MCF 10A (cell line): ENCODE measurements around the gene SLC15A3. TPM values are rescaled to one million over a fixed set of nuclear protein-coding genes. Genes with fewer than 3 reads are reported as not detected.
A peak's percentile ranks its signal among the peaks of the same experiment; 100 is the strongest.

Experiments used
- BruUV-seq: library from RNA; stranded (reverse); fragments of 400-500 nt; replicated peaks from 2 replicates; lab custom pipeline; 2021; lab: Mats Ljungman, UMichigan
- CTCF ChIA-PET: fragments of 300-600 bp; sonication (Branson Sonifier 250); formaldehyde crosslinking; extraction: SDS; loops from one replicate; lab custom pipeline; 2021; ENCODE audit warnings: antibody characterized with exemption, inconsistent platforms; lab: Yijun Ruan, JAX
- POLR2A ChIA-PET: fragments of 300-600, 350-650 bp; sonication (Branson Sonifier 250); formaldehyde crosslinking; extraction: SDS; loops from one replicate; lab custom pipeline; 2020; ENCODE audit warnings: antibody characterized with exemption, inconsistent platforms; lab: Yijun Ruan, JAX
- DNase-seq: peaks from one replicate; pipeline ENCODE4 v3.0.0-alpha.2; 2018; ENCODE audit not compliant: unreplicated experiment
- H3K27ac Mint-ChIP-seq: one replicate; pipeline ENCODE4 v1.8.0; 2022; ENCODE audit warnings: mild to moderate bottlenecking, low read depth, mixed read lengths; ENCODE audit not compliant: unreplicated experiment
- H3K27me3 Mint-ChIP-seq: one replicate; pipeline ENCODE4 v1.8.0; 2022; ENCODE audit warnings: mixed read lengths; ENCODE audit not compliant: insufficient read depth, unreplicated experiment
- H3K36me3 Mint-ChIP-seq: one replicate; pipeline ENCODE4 v1.8.0; 2022; ENCODE audit warnings: mild to moderate bottlenecking, moderate library complexity, mixed read lengths; ENCODE audit not compliant: insufficient read depth, unreplicated experiment
- H3K4me1 Mint-ChIP-seq: one replicate; pipeline ENCODE4 v1.8.0; 2022; ENCODE audit warnings: mixed read lengths; ENCODE audit not compliant: insufficient read depth, unreplicated experiment
- H3K4me3 Mint-ChIP-seq: one replicate; pipeline ENCODE4 v1.8.0; 2022; ENCODE audit warnings: mild to moderate bottlenecking, moderate library complexity, mixed read lengths; ENCODE audit not compliant: unreplicated experiment
- H3K9me3 Mint-ChIP-seq: one replicate; pipeline ENCODE4 v1.8.0; 2022; ENCODE audit warnings: mixed read lengths; ENCODE audit not compliant: unreplicated experiment
- CTCF ChIP-seq: fragments of 200-600 bp; IDR thresholded peaks from one replicate; pipeline ENCODE4 v1.8.0; 2022; ENCODE audit warnings: antibody characterized with exemption, mild to moderate bottlenecking; ENCODE audit not compliant: unreplicated experiment
- intact Hi-C: fragments of 100-400 bp; cut with micrococcal nuclease; formaldehyde crosslinking; loops from 2 replicates; pipeline ENCODE4 v1.14.1; 2022
- total RNA-seq: library from RNA; stranded (reverse); gene quantifications from 2 replicates; pipeline ENCODE4 v1.2.3, GENCODE V29; 2022

Gene SLC15A3
- total RNA-seq, 1 experiment from 2014 or later: not detected

GRCh38 chr11:60925868-60926267 is 26.1 kb downstream of the SLC15A3 start:
- ChIA-PET POLR2A (interaction anchor here (2.5 kb wide), 1 partner anchor 9 kb away, joined by 9 read pairs; no protein-coding TSS in a partner anchor), CTCF (no interaction called here)
- peak; percentile 85 for DNase-seq
- H3K4me1 Mint-ChIP-seq: peaks cover 13% of the 10 kb centered on the region
- peak overlapping the region; percentile 20 for H3K27ac Mint-ChIP-seq
- peak overlapping the region; percentile 79 for H3K4me3 Mint-ChIP-seq
- no peaks in the 10 kb centered on the region for H3K27me3 Mint-ChIP-seq
- no TSS peak for BruUV-seq
- H3K9me3 Mint-ChIP-seq: no peaks in the 10 kb centered on the region
- intact Hi-C loops: no loop called here
- peaks cover 8% of the 10 kb centered on the region for H3K36me3 Mint-ChIP-seq
- no peak for TF ChIP-seq CTCF

GRCh38 chr11:60924906-60925853 is 26.8 kb downstream of the SLC15A3 start:
- Mint-ChIP-seq H3K36me3 (peaks cover 12% of the 10 kb centered on the region), H3K9me3 (no peaks in the 10 kb centered on the region), H3K4me1 (peaks cover 13% of the 10 kb centered on the region), H3K27ac (peak overlapping the region; percentile 20), H3K4me3 (peak overlapping the region; percentile 79), H3K27me3 (no peaks in the 10 kb centered on the region)
- no peak for TF ChIP-seq CTCF
- no peak for DNase-seq
- POLR2A ChIA-PET: interaction anchor here (2.5 kb wide), 1 partner anchor 8 kb away, joined by 9 read pairs; no protein-coding TSS in a partner anchor
- CTCF ChIA-PET: interaction anchor here (0.5 kb wide), 1 partner anchor 262 kb away, joined by 3 read pairs; no protein-coding TSS in a partner anchor
- BruUV-seq: no TSS peak
- intact Hi-C loops: loop anchor here (1.0 kb wide), 1 partner anchor 10 kb away; no protein-coding TSS in a partner anchor

GRCh38 chr11:60924110-60924905 is 27.7 kb downstream of the SLC15A3 start, which contains the start of gene TMEM132A:
Gene TMEM132A, plus strand, starts transcription at chr11:60924460. Its CDS starts 174 bp downstream, at chr11:60924634.
- POLR2A ChIA-PET: interaction anchor here (0.6 to 1.6 kb wide), 5 partner anchors 9 to 260 kb away, joined by 3 to 10 read pairs (median 4); partner anchors contain the start of gene TMEM109
- Mint-ChIP-seq H3K27me3 (no peaks in the 10 kb centered on the region), H3K4me3 (peak within 1 kb of the TSS; percentile 79), H3K36me3 (peaks cover 20% of the 10 kb centered on the region), H3K9me3 (no peaks in the 10 kb centered on the region), H3K4me1 (peaks cover 13% of the 10 kb centered on the region), H3K27ac (no peak within 1 kb of the TSS)
- BruUV-seq: no TSS peak
- intact Hi-C loops: loop anchor here (1.0 kb wide), 1 partner anchor 9 kb away; no protein-coding TSS in a partner anchor
- no peak for TF ChIP-seq CTCF
- peak; percentile 72 for DNase-seq
- CTCF ChIA-PET: interaction anchor here (0.5 to 0.9 kb wide), 5 partner anchors 9 to 263 kb away, joined by 3 to 5 read pairs (median 3); no protein-coding TSS in a partner anchor
